Lung (tissue), 12 donors: ENCODE results near the gene AGBL3. TPM values are rescaled to one million over a fixed set of nuclear protein-coding genes. Genes with fewer than 3 reads are reported as not detected.
"Not testable (repeated sequence)": the region's sequence is repeated elsewhere in the genome, so short reads cannot be mapped to it uniquely, and the experiment has no call there.

Experiments used
- ATAC-seq: fragments of 200-7000 bp; cut with Tn5 transposase; one replicate; pipeline ENCODE4 v1.9.1; 2020; ENCODE audit warnings: moderate number of reproducible peaks; ENCODE audit not compliant: insufficient read depth, low FRiP score
- DNase-seq, 3 donors: peaks; one replicate each; pipeline ENCODE4 v3.0.0-alpha.2; 2013 to 2017
- H3K27ac ChIP-seq, 2 donors: one replicate each; pipeline ENCODE4 v1.5.1; 2013; ENCODE audit warnings: mild to moderate bottlenecking in 2 of 2, moderate library complexity in 2 of 2, control low read depth in 1 of 2, inconsistent platforms in 1 of 2, low read depth in 1 of 2, low read length in 1 of 2
- H3K27me3 ChIP-seq, 3 donors: one replicate each; pipeline ENCODE4 v1.5.1; 2013; ENCODE audit warnings: low read length in 2 of 3; ENCODE audit not compliant: control insufficient read depth in 3 of 3, insufficient read depth in 3 of 3
- H3K36me3 ChIP-seq, 4 donors: one replicate each; pipeline ENCODE4 v1.5.1; 2013; ENCODE audit warnings: low read length in 4 of 4, mild to moderate bottlenecking in 1 of 4, moderate library complexity in 1 of 4; ENCODE audit not compliant: control insufficient read depth in 4 of 4, insufficient read depth in 4 of 4
- H3K4me1 ChIP-seq, 5 donors: one replicate each; pipeline ENCODE4 v1.5.1; 2013; ENCODE audit warnings: low read length in 5 of 5, mild to moderate bottlenecking in 2 of 5, moderate library complexity in 1 of 5; ENCODE audit not compliant: control insufficient read depth in 5 of 5, insufficient read depth in 5 of 5
- H3K4me3 ChIP-seq: one replicate; pipeline ENCODE4 v1.5.1; 2013; ENCODE audit warnings: mild to moderate bottlenecking, control low read depth, moderate library complexity
- H3K9ac ChIP-seq, 2 donors: one replicate each; pipeline ENCODE4 v1.5.1; 2013; ENCODE audit warnings: low read length in 2 of 2, control low read depth in 1 of 2; ENCODE audit not compliant: insufficient read depth in 1 of 2
- H3K9me3 ChIP-seq, 4 donors: one replicate each; pipeline ENCODE4 v1.5.1; 2013; ENCODE audit warnings: low read length in 3 of 4, mild to moderate bottlenecking in 1 of 4, moderate library complexity in 1 of 4; ENCODE audit not compliant: control insufficient read depth in 4 of 4, insufficient read depth in 3 of 4
- WGBS, 2 donors: extraction: QIAGEN DNeasy Blood & Tissue Kit; methylation state at CpG; one replicate each; pipeline ENCODE4 v1.1.7; 2013; 5-methylcytosine and 5-hydroxymethylcytosine counted together
- polyA plus RNA-seq, 2 donors: library from polyadenylated mRNA; stranded (reverse); fragments of 200-250 nt; gene quantifications; one replicate each; pipeline ENCODE4 v1.2.1, GENCODE V29; 2013
- total RNA-seq, 2 donors: library from RNA; depleted of rRNA in 1 of 2; stranded (reverse); fragments of >200 nt in 1 of 2; gene quantifications; one replicate each; pipeline ENCODE4 v1.2.1, GENCODE V29; 2014 to 2021
- TF ChIP-seq, protein P1 (sequence below): IDR thresholded peaks from 2 replicates; pipeline ENCODE4 v1.5.1; 2012; ENCODE audit warnings: mild to moderate bottlenecking; ENCODE audit errors: control extremely low read depth, extremely low read depth
- donor health status: control.
- donor health status: control.
- donor health status: Bipolar disorder and iron deficiency.
- donor health status: healthy.
- donor health status: DM: yes; HTN: yes; CAD: no.

Gene AGBL3
- total and polyA plus RNA-seq, 4 donors, result 1.3 to 5.2 (median 2.8) TPM

DNA sequence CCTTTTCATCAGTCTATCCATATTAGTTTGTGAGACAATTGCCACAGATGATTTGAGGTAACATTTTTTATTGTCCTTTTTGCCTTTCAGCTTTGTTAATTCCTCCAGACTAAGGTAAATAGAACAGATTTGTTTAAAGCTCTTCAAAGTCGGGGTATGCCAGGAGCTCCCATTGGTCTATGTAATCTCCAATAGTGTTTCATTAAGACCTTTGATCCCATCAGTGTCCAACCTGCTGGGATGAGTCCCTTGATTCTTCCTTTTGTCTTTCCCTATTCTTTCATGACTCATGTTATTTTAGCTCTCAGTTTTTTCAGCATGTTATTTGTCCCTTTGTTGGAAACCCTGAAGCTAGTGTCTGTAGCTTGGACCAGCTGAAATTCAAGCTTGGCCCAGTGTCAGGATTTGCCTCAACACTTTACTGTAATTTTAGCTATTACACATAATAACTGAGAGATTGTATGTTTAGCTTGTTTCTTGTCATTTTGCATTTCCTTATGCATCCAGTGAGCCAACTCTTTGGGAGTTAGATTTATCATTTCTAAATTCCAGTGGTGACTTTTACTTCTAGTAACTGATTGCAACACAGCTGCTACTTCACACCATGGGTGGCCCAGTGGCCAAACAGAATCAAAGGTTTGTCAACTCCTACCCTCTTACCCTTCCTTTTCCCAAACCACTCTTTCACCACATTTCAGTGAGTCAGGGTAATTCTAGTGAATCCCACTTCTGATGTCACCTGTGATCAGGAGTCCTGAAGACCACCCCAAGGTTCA, 15.3 kb downstream of the AGBL3 start:
- Histone ChIP-seq H3K27me3 (no peaks in the 10 kb centered on the region), H3K4me3 (no peak overlapping the region), H3K9me3 (peaks cover 0 to 4% (median 0%) of the 10 kb centered on the region in 4 donors), H3K9ac (no peak overlapping the region), H3K36me3 (peaks cover 0 to 5% (median 1%) of the 10 kb centered on the region in 4 donors), H3K4me1 (peaks cover 0 to 2% (median 0%) of the 10 kb centered on the region in 5 donors), H3K27ac (no peak overlapping the region)
- TF ChIP-seq, protein P1, sequence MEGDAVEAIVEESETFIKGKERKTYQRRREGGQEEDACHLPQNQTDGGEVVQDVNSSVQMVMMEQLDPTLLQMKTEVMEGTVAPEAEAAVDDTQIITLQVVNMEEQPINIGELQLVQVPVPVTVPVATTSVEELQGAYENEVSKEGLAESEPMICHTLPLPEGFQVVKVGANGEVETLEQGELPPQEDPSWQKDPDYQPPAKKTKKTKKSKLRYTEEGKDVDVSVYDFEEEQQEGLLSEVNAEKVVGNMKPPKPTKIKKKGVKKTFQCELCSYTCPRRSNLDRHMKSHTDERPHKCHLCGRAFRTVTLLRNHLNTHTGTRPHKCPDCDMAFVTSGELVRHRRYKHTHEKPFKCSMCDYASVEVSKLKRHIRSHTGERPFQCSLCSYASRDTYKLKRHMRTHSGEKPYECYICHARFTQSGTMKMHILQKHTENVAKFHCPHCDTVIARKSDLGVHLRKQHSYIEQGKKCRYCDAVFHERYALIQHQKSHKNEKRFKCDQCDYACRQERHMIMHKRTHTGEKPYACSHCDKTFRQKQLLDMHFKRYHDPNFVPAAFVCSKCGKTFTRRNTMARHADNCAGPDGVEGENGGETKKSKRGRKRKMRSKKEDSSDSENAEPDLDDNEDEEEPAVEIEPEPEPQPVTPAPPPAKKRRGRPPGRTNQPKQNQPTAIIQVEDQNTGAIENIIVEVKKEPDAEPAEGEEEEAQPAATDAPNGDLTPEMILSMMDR, result no peak
- ATAC-seq, result no peak
- no peak for DNase-seq
- 86% methylated on average over 1 of the region's 1 CpG for WGBS, 2 donors

DNA sequence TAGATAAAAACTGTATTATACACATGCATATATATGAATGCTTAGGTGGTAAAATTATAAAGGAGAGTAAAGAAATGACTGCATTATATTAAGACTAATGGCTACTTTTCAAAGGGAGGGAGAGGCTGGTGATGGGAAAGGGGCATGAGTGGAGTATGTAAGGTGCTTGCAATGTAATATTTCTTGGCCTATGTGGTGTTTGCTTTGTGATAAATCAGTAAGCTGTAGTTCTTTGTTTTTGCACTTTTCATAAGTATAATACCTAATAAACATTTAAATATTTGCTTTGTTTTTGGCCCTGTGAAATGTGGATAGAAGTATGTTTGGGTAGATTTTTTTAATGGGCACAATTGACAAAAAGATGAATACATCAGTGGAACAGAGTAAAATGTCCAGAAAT, 25.9 kb downstream of the AGBL3 start:
- ATAC-seq (no peak), DNase-seq (no peak)
- TF ChIP-seq, protein P1, result no peak
- Histone ChIP-seq H3K9ac (no peak overlapping the region), H3K27ac (no peak overlapping the region), H3K9me3 (no peaks in the 10 kb centered on the region), H3K4me1 (no peaks in the 10 kb centered on the region), H3K4me3 (no peak overlapping the region), H3K27me3 (no peaks in the 10 kb centered on the region), H3K36me3 (no peaks in the 10 kb centered on the region)

DNA sequence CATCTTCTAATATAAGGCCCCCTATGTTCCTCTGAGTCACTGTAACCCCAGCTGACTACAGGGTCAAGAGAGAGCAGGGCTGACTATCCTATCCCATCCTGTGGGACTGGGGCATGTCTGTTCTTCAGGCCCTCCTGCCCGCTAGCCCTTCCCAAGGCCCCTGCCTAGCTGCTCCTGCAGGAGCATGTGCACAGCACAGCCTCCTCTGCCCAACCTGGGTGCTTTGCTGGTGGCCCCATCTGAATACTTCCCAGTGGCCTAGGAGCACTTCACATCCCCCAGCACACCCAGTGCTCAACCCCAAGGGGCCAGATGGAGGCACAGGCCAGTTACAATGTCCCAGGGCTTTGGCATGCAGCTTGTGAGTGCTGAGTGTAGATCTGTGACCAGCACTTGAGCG, 37.3 kb downstream of the AGBL3 start:
- TF ChIP-seq, protein P1, result no peak
- Histone ChIP-seq H3K9me3 (peaks cover 0 to 5% (median 0%) of the 10 kb centered on the region in 4 donors), H3K27ac (no peak overlapping the region), H3K36me3 (no peaks in the 10 kb centered on the region), H3K9ac (no peak overlapping the region), H3K4me1 (no peaks in the 10 kb centered on the region), H3K4me3 (no peak overlapping the region), H3K27me3 (no peaks in the 10 kb centered on the region)
- DNase-seq (no peak), ATAC-seq (no peak)
- WGBS, 2 donors, result 96 to 100% methylated on average over 2 of the region's 2 CpGs

DNA sequence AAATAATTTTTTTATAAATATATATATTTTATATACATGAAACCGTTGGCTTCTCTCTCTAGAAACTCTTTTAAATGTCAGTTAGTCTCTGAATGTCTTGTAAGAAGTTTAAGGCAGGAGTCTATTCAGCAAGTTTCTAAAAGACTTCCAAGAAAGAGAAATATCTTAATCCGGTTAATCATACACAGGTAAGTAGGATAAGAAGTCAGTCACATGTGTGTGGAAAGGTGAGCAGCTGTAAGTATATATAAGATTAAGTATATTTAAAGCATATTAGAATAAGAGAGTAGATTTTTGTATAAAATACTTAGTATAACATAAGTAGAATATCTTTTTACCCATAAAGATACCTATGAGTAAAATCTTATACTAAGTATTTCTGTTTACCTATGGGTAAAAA, 48.9 kb downstream of the AGBL3 start:
- H3K4me1 ChIP-seq, result no peaks in the 10 kb centered on the region
- DNase-seq (peak in 1 of 3 donors; percentile 3), ATAC-seq (no peak)
- no peak overlapping the region for H3K4me3 ChIP-seq
- no peaks in the 10 kb centered on the region for H3K36me3 ChIP-seq
- H3K27ac ChIP-seq, result no peak overlapping the region
- TF ChIP-seq, protein P1, result no peak
- no peaks in the 10 kb centered on the region for H3K27me3 ChIP-seq
- 82 to 89% methylated on average over 2 of the region's 2 CpGs for WGBS, 2 donors
- no peaks in the 10 kb centered on the region for H3K9me3 ChIP-seq
- H3K9ac ChIP-seq, result no peak overlapping the region

DNA sequence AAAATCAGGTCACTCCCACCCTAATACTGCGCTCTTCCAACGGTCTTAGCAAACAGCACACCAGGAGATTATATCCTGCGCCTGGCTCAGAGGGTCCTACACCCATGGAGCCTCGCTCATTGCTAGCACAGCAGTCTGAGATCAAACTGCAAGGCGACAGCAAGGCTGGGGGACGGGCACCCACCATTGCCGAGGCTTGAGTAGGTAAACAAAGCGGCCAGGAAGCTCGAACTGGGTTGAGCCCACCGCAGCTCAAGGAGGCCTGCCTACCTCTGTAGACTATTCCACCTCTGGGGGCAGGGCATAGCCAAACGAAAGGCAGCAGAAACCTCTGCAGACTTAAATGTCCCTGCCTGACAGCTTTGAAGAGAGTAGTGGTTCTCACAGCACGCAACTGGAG, 80.7 kb downstream of the AGBL3 start:
- H3K27me3 ChIP-seq, H3K9me3 ChIP-seq, DNase-seq, H3K27ac ChIP-seq, H3K4me1 ChIP-seq, H3K9ac ChIP-seq, H3K36me3 ChIP-seq, H3K4me3 ChIP-seq, ATAC-seq: not testable (repeated sequence)
- 96% methylated on average over 10 to 12 of the region's 12 CpGs for WGBS, 2 donors
